ENCODE data around the gene SP140L. TPM values are rescaled to one million over a fixed set of nuclear protein-coding genes. Genes with fewer than 3 reads are reported as not detected.

The SP140L gene
- total and polyA plus RNA-seq, 2 of the 8 experiments (the other 6 are each of a cell fraction or from before 2014, with no cell fraction given): 0.36 to 1.5 TPM

GRCh38 chr2:230453006-230453405, 126.0 kb downstream of the SP140L start:
- no peaks in the 10 kb centered on the region for H4K20me1 ChIP-seq (replicated peaks in 1 of 2; ENCODE audit: control insufficient read depth in 1 of 2, insufficient read depth in 2 of 2, low read length in 2 of 2)
- POLR2A ChIA-PET (ENCODE audit: partially characterized antibody): no interaction called here
- no peak for TF ChIP-seq EGR1 (IDR thresholded peaks at IDR 0.05; ENCODE audit: borderline replicate concordance, low read depth, low read length)
- no peak for TF ChIP-seq GTF2F1 (IDR thresholded peaks at IDR 0.05; ENCODE audit: borderline replicate concordance, low read depth, low read length)
- TF ChIP-seq CHD1 (IDR thresholded peaks at IDR 0.05; ENCODE audit: low read depth, low read length): no peak
- TF ChIP-seq TBP (IDR thresholded peaks at IDR 0.05; ENCODE audit: low read depth, low read length): no peak
- no peak for TF ChIP-seq KDM5A (IDR thresholded peaks at IDR 0.05; ENCODE audit: low read length)
- no peak for TF ChIP-seq KDM1A (IDR thresholded peaks at IDR 0.05; ENCODE audit: borderline replicate concordance, low read length)
- TF ChIP-seq TCF12 (IDR thresholded peaks at IDR 0.05; ENCODE audit: low read depth, low read length): no peak
- no peak for TF ChIP-seq GABPA (IDR thresholded peaks at IDR 0.05; ENCODE audit: borderline replicate concordance, insufficient read depth, low read length)
- no peak for TF ChIP-seq JUN (IDR thresholded peaks at IDR 0.05; ENCODE audit: low read depth, low read length)
- no peak for TF ChIP-seq ATF2 (IDR thresholded peaks at IDR 0.05; ENCODE audit: low read length)
- no peak for TF ChIP-seq CBX5 (IDR thresholded peaks at IDR 0.05; ENCODE audit: low read depth, low read length)
- no peak for TF ChIP-seq CTBP2 (IDR thresholded peaks at IDR 0.05; ENCODE audit: borderline replicate concordance, insufficient read depth, insufficient read length, low read length)
- TF ChIP-seq RBBP5 (IDR thresholded peaks at IDR 0.05; ENCODE audit: borderline replicate concordance, low read depth, low read length): no peak

More at GRCh38 chr2:230453006-230453405, 126.0 kb downstream of the SP140L start:
- peaks cover 4 to 10% (median 6%) of the 10 kb centered on the region in 4 experiments for H3K4me1 ChIP-seq (replicated peaks in 1 of 4; ENCODE audit: control insufficient read depth in 3 of 4, insufficient read depth in 4 of 4, low read length in 3 of 4)
- H2AK5ac ChIP-seq (ENCODE audit: low read depth, low read length): no peak overlapping the region
- no peaks in the 10 kb centered on the region for H3K23me2 ChIP-seq (ENCODE audit: low read depth, low read length)
- H3K4me3 ChIP-seq (ENCODE audit: extremely low read depth in 1 of 4, insufficient read depth in 2 of 4, low read depth in 3 of 4, low read length in 4 of 4): no peak overlapping the region
- H2AFZ ChIP-seq (ENCODE audit: low read length): no peak overlapping the region
- H3K56ac ChIP-seq (replicated peaks; ENCODE audit: insufficient read length, low read depth, low read length): no peak overlapping the region
- no peak overlapping the region for H3K14ac ChIP-seq (ENCODE audit: insufficient read length)
- H2BK20ac ChIP-seq (ENCODE audit: low read length): 0 out of 2 replicates have a peak overlapping the region, but pooled peaks have one; percentile 18
- H3K4me2 ChIP-seq (ENCODE audit: insufficient read depth in 1 of 2, low read depth in 2 of 2, low read length in 2 of 2): no peak overlapping the region
- no peak overlapping the region for H3K18ac ChIP-seq (ENCODE audit: extremely low read depth, low read length)
- DNase-seq (ENCODE audit: low read depth in 1 of 2, low spot score in 2 of 2) (no peak), FAIRE-seq (no peak)
- H3K27me3 ChIP-seq (replicated peaks in 1 of 4; ENCODE audit: control insufficient read depth in 3 of 4, extremely low read depth in 1 of 4, insufficient read depth in 3 of 4, low read length in 3 of 4): no peaks in the 10 kb centered on the region
- CTCF ChIA-PET (ENCODE audit: partially characterized antibody): no interaction called here
- H3K9ac ChIP-seq (replicated peaks in 1 of 4; ENCODE audit: extremely low read depth in 1 of 4, low read depth in 3 of 4, low read length in 3 of 4): no peak overlapping the region
- no peak overlapping the region for H3K23ac ChIP-seq (ENCODE audit: insufficient read length)
- H3K79me1 ChIP-seq (ENCODE audit: low read depth, low read length): no peaks in the 10 kb centered on the region
- 92% methylated on average over 2 of the region's 2 CpGs; no CpG with 5 or more reads in 1 of the 2 experiments for WGBS, 2 experiments (ENCODE audit: extremely low coverage in 1 of 2, insufficient coverage in 1 of 2, insufficient read length in 1 of 2, insufficient replicate concordance in 2 of 2, low coverage in 1 of 2, low lambda C conversion rate in 2 of 2, missing lambda C conversion rate in 1 of 2)
- no peaks in the 10 kb centered on the region for H3K79me2 ChIP-seq (ENCODE audit: control insufficient read depth in 1 of 2, insufficient read depth in 2 of 2, low read length in 2 of 2)
- no peak overlapping the region for H2BK5ac ChIP-seq (ENCODE audit: low read depth, low read length)
- no peak overlapping the region for H4K8ac ChIP-seq (ENCODE audit: extremely low read depth, insufficient read depth, low read length)
- no peak overlapping the region for H3K4ac ChIP-seq (replicated peaks; ENCODE audit: insufficient read length, low read depth, low read length)
- H3K9me3 ChIP-seq (ENCODE audit: insufficient read depth in 2 of 2, low read depth in 1 of 2, low read length in 1 of 2): no peaks in the 10 kb centered on the region
- H3K36me3 ChIP-seq (ENCODE audit: control insufficient read depth in 2 of 4, insufficient read depth in 4 of 4, low read length in 3 of 4): no peaks in the 10 kb centered on the region
- 0 out of 2 replicates have a peak overlapping the region, but pooled peaks have one; percentile 4 for H3K27ac ChIP-seq (ENCODE audit: low read depth, low read length)
- H2BK120ac ChIP-seq (replicated peaks; ENCODE audit: low read depth, low read length): no peak overlapping the region
- no peak overlapping the region for H2BK15ac ChIP-seq (ENCODE audit: low read length)
- no peak overlapping the region for H4K5ac ChIP-seq (ENCODE audit: insufficient read length, low read depth, low read length)
- no peak overlapping the region for H4K91ac ChIP-seq (replicated peaks; ENCODE audit: insufficient read length, low read length)
- H2BK12ac ChIP-seq (ENCODE audit: low read depth, low read length): no peak overlapping the region

Measured in H1 (cell line).